ENCODE results near the gene ATP9A. TPM values are rescaled to one million over a fixed set of nuclear protein-coding genes. Genes with fewer than 3 reads are reported as not detected.
"Not testable (repeated sequence)": the region's sequence is repeated elsewhere in the genome, so short reads cannot be mapped to it uniquely, and the experiment has no call there.

The ATP9A gene
- total RNA-seq, 2 donors from 2014 or later = 16.8 to 24.6 TPM

- intact Hi-C loops (cut with DNase I) = no loop called here
- peaks cover 16% of the 10 kb centered on the region for H3K4me1 ChIP-seq
- H3K36me3 ChIP-seq (replicated peaks in 1 of 2; ENCODE audit: insufficient read depth in 1 of 2, low read depth in 2 of 2) = no peaks in the 10 kb centered on the region
- no peaks in the 10 kb centered on the region for H3K9me3 ChIP-seq
- ATAC-seq (no peak), DNase-seq (no peak)
- H3K27me3 ChIP-seq = no peaks in the 10 kb centered on the region
- no peak overlapping the region for H3K27ac ChIP-seq
- WGBS, 2 donors = 91 to 92% methylated on average over 3 of the region's 3 CpGs
- H3K4me3 ChIP-seq = no peak overlapping the region
- TF ChIP-seq POLR2A (IDR thresholded peaks at IDR 0.05) = no peak
- TF ChIP-seq, protein P1, sequence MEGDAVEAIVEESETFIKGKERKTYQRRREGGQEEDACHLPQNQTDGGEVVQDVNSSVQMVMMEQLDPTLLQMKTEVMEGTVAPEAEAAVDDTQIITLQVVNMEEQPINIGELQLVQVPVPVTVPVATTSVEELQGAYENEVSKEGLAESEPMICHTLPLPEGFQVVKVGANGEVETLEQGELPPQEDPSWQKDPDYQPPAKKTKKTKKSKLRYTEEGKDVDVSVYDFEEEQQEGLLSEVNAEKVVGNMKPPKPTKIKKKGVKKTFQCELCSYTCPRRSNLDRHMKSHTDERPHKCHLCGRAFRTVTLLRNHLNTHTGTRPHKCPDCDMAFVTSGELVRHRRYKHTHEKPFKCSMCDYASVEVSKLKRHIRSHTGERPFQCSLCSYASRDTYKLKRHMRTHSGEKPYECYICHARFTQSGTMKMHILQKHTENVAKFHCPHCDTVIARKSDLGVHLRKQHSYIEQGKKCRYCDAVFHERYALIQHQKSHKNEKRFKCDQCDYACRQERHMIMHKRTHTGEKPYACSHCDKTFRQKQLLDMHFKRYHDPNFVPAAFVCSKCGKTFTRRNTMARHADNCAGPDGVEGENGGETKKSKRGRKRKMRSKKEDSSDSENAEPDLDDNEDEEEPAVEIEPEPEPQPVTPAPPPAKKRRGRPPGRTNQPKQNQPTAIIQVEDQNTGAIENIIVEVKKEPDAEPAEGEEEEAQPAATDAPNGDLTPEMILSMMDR (IDR thresholded peaks at IDR 0.05) = no peak
Observed at GRCh38 chr20:51740838-51741237, 27.4 kb downstream of the ATP9A start.

DNA sequence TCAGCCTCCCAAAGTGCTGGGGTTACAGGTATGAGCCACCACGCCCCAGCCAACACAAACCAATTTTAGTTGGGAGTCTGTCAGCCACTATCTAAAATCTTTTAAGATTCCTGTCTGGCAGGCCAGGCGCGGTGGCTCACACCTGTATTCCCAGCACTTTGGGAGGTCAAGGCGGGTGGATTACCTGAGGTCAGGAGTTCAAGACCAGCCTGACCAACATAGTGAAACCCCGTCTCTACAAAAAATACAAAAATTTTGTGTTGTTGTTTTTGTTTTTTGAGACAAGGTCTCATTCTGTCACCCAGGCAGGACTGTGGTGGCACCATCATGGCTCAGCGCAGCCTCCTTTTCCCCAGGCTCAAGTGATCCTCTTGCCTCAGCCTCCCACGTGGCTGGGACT, 27.9 kb downstream of the ATP9A start:
- H3K27ac ChIP-seq; H3K9me3 ChIP-seq; intact Hi-C loops (cut with DNase I); ATAC-seq; H3K27me3 ChIP-seq; H3K36me3 ChIP-seq (replicated peaks in 1 of 2; ENCODE audit: insufficient read depth in 1 of 2, low read depth in 2 of 2); DNase-seq; H3K4me3 ChIP-seq: not testable (repeated sequence)
- WGBS, 2 donors = 94 to 100% methylated on average over 6 to 7 of the region's 7 CpGs
- peaks cover 16% of the 10 kb centered on the region for H3K4me1 ChIP-seq

GRCh38 chr20:51739722-51740249, 28.4 kb downstream of the ATP9A start:
- no peaks in the 10 kb centered on the region for H3K9me3 ChIP-seq
- intact Hi-C loops (cut with DNase I) = no loop called here
- TF ChIP-seq POLR2A (IDR thresholded peaks at IDR 0.05) = no peak
- TF ChIP-seq, protein P1 (IDR thresholded peaks at IDR 0.05) = no peak
- no peak for DNase-seq
- no peak for ATAC-seq
- H3K27me3 ChIP-seq = no peaks in the 10 kb centered on the region
- H3K4me1 ChIP-seq = peaks cover 12% of the 10 kb centered on the region
- no peak overlapping the region for H3K27ac ChIP-seq
- H3K4me3 ChIP-seq = no peak overlapping the region
- 82 to 89% methylated on average over 4 of the region's 4 CpGs for WGBS, 2 donors
- H3K36me3 ChIP-seq (replicated peaks in 1 of 2; ENCODE audit: insufficient read depth in 1 of 2, low read depth in 2 of 2) = no peaks in the 10 kb centered on the region

DNA sequence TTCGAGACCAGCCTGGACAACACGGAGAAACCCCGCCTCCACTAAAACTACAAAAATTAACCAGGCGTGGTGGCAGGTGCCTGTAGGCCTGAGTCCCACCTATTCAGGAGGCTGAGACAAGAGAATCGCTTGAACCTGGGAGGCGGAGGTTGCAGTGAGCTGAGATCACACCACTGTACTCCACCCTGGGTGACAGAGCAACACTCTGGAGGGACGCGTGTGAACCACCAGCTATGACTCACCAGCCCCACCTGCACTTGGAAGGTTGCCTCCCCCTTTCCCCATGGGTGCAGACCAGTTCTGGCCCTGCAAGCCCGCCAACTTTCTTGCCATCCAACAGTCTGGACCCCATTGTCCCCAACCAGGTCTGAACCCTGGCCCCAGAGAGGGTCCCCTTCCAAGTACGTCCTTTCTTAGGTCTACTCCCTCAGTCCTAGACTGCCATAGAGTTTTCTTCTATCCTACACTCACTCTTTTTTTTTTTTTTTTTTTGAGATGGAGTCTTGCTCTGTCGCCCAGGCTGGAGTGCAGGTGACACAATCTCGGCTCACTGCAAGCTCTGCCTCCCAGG, 29.2 kb downstream of the ATP9A start:
- no peaks in the 10 kb centered on the region for H3K9me3 ChIP-seq
- no peak overlapping the region for H3K27ac ChIP-seq
- no peaks in the 10 kb centered on the region for H3K36me3 ChIP-seq (replicated peaks in 1 of 2; ENCODE audit: insufficient read depth in 1 of 2, low read depth in 2 of 2)
- H3K4me1 ChIP-seq = peaks cover 3% of the 10 kb centered on the region
- ATAC-seq (no peak), DNase-seq (no peak)
- H3K4me3 ChIP-seq = no peak overlapping the region
- no peaks in the 10 kb centered on the region for H3K27me3 ChIP-seq
- 91 to 96% methylated on average over 8 to 12 of the region's 12 CpGs for WGBS, 2 donors
- TF ChIP-seq POLR2A (IDR thresholded peaks at IDR 0.05) = no peak
- TF ChIP-seq, protein P1 (IDR thresholded peaks at IDR 0.05) = no peak
- intact Hi-C loops (cut with DNase I) = no loop called here

DNA sequence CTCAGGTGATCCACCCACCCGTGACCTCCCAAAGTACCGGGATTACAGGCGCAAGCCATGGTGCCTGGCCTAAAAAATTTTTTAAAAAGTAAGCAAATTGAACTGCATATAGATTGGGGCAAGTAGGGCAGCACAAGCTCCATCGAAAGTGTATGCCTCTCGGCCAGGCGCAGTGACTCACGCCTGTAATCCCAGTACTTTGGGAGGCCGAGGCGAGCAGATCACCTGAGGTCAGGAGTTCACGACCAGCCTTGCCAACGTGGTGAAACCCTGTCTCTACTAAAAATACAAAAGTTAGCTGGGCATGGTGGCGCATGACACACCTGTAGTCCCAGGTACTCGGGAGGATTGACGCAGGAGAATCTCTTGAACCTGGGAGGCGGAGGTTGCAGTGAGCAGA, 29.9 kb downstream of the ATP9A start:
- H3K27me3 ChIP-seq; H3K4me3 ChIP-seq; H3K27ac ChIP-seq; intact Hi-C loops (cut with DNase I); H3K9me3 ChIP-seq; ATAC-seq; DNase-seq; H3K36me3 ChIP-seq (replicated peaks in 1 of 2; ENCODE audit: insufficient read depth in 1 of 2, low read depth in 2 of 2); H3K4me1 ChIP-seq: not testable (repeated sequence)
- 91 to 94% methylated on average over 15 of the region's 15 CpGs for WGBS, 2 donors

DNA sequence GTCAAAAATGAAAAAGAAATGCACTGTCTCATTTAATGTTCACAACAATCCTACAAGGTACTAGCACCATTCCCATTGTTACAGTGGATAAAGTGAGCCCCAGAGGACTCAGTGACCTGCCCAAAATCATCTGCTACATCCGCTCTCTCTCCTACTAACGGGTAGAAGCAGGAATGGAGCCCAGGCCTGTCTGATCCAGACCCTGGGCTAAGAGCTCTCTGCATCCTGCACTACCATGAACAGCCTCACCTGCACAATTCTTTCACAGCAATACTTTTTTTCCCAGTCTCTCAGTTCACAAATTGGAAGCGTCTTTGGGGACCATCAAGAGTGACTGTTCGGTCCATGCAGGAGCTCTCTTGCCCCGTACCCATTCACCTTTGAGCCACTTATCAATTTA, 31.2 kb downstream of the ATP9A start:
- 60 to 70% methylated on average over 5 of the region's 5 CpGs for WGBS, 2 donors
- no peaks in the 10 kb centered on the region for H3K9me3 ChIP-seq
- DNase-seq (no peak), ATAC-seq (no peak)
- no peak overlapping the region for H3K27ac ChIP-seq
- no peak overlapping the region for H3K4me3 ChIP-seq
- H3K27me3 ChIP-seq = no peaks in the 10 kb centered on the region
- no peaks in the 10 kb centered on the region for H3K4me1 ChIP-seq
- no peak for TF ChIP-seq POLR2A (IDR thresholded peaks at IDR 0.05)
- TF ChIP-seq, protein P1 (IDR thresholded peaks at IDR 0.05) = no peak
- intact Hi-C loops (cut with DNase I) = no loop called here
- no peaks in the 10 kb centered on the region for H3K36me3 ChIP-seq (replicated peaks in 1 of 2; ENCODE audit: insufficient read depth in 1 of 2, low read depth in 2 of 2)

All from body of pancreas (tissue), 4 donors.